Stimulated activated naive CD4-positive, alpha-beta T cell (primary cell): Measurements from ENCODE around the gene DPP6.

Experiments
- DNase-seq, 6 experiments: peaks; one replicate each; lab custom pipeline; 2025; lab: John Stamatoyannopoulos, UW

DPP6 gene

DNA sequence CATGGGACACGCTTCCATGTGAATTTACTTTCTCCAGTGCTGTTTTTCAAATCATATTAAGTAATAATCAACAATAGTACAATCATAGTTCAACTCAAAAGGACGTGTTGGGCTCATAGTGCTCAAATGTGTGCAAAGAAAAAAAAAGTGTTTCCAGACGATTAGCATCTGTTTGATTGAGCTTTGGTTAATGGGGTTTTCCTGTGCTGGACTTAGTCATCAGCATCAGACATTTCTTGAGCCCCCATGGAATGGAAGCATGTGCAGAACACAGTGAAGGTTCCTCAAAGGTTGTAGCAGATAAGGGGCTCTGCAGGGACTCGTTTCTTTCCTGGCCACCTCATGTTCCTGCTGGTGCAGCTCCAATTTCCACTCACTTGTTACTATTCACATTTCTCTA, 716.8 kb downstream of the DPP6 start:
- DNase-seq: no peak

DNA sequence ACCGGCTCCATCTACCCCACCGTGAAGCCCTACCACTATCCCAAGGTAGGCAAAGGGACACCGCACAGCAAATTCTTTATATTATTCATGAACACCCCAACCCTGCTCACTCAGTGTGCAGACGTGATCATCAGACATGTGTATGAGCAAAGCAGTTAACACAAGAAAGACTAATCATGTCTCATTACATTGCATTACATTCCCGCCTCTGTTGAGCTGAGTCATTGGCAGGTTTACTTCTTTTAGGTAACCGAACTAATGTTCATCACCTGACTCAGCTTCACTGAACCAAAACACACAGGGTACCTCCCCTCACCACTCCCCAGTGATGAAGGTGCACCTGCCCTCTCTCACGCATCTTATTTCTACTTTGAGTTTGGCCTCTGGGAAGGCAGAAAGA, 717.3 kb downstream of the DPP6 start:
- no peak for DNase-seq

DNA sequence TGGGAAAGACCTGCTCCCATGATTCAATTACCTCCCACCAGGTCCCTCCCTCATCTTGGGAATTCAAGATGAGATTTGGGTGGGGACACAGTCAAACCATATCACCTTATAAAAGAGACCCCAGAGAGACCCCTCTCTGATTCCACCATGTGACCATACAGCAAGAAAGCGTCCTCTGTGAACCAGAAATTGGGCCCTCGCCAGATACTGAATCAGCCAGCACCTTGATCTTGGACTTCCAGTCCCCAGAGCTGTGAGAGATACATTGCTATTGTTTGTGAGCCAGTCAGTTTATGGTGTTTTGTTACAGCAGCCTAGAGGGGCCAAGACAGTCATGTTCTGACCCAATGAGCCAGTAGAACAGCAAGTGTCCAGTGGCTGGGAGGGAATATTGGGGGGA, 718.2 kb downstream of the DPP6 start:
- no peak for DNase-seq

DNA sequence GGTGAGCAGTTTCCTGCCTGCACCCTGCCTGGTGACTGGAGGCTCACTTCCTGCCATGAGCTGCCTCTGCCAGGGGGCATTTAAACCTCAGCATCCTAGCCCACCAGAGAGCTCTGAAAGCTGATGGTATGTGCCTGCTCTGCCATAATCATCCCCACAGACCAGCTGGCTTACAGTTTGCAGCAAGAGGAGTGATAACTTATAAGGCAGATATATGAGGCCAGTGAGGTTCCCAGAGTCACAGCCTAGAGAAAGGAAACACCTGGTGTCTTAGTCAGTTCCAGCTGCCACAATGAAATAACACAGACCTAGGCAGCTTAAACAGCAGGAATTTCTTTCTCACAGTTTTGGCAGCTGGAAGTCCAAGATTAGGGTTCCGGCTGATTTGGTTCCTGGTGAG, 718.8 kb downstream of the DPP6 start:
- no peak for DNase-seq

DNA sequence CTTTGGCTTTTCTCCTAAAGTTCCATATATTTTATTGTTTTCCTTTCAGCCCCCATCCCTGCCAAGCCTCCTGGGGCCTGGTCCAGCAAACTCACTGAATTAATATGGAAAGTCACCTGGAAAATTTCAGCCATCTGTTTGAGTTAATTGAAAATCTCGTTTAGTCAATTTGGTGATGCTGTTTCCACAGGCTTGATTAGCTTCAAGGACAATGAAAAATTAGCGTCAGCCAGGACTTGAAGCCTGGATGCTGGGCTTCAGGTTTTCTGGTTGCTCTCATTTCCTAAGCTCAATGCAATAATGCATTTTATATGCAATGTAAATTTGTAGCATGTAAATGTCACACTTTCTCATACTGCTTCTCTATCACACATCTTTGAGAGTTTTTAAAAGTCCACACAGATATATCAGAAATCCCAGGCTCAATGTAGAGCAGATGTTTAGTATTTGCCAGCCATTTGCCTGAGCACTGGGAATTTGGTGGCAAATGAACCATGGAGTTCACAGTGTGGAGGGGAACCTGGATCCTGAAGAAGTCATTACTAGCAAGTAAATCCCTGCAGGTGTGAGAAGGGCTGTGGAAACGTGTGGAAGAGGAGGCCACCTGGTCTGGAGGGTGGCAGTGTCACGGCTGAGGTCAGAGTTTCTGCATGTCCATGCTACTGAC, 722.2 kb downstream of the DPP6 start:
- DNase-seq: no peak

DNA sequence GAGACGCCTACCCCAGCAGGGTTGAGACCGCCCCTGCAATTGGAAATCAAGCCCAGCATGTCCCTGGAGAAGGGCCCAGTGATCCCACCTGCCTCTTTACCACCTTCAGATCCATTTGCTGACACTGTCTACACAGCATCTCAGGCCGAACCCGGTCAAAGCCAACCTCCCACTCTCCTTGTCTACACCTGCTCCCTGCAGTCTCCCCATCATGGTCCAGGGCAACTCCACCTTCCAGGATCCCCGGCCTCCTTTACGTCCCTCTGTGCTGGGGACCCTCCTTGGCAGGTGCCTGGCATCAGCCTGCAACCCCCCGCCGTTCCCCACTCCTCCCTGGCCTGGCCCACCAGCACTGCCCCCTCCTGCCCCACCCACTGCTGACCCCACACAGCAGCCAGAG, 723.5 kb downstream of the DPP6 start:
- no peak for DNase-seq

DNA sequence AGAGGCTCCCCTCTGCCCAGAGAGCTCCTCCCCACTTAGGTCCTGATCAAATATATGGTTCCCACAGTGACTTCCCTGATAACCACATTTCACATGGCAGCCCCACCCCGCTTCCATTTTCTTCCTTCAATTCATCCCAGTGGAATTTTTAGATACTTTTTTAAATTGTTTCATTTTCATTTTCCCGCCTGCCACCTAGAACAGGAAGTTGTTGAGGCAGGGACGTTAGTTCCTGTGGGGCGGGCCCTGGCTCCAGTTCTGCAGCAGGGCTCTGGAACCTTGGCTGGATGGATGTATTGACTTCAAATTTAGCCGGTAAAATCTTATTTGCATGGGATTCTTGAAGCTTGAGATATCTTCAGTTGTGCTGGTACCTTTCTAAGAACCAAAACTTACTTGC, 724.2 kb downstream of the DPP6 start:
- no peak for DNase-seq

DNA sequence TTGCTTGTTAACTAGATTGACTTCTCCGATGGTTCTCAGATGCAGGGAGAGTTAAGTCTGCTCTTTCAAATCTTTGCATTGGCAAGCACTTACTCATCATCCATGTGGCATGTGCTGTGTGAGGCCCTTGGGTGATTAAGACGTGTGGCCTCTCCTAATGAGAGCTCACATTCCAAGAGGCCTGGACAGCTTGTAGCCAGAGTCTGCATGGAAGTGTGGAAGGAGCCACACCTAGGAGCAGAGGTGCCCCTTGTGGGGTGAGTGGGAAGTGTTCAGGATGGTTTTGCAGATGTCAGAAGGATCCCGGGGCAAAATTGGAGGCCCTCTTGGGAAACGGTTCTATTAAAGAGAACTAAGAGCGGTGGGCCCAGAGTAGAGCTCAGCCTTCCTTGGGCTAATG, 724.8 kb downstream of the DPP6 start:
- no peak for DNase-seq

DNA sequence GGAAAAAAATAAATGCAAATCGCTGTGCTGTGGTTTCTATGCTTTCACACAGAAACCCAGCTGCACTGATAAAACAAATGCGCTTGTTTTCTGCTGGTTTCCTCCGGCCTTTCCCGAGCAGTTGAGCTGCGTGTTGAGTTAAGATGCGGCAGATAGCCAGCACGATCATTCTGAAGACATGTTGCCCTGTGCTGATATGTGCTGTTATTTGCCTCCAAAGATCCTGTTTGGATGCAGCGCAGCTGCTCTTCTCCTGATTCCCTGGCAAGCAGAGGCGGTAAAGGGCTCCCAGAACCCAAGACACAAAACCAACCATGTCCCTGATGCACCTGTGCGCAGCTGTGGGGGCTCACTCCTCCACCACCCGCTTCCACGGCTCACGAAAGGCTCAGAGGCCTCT, 725.3 kb downstream of the DPP6 start:
- DNase-seq: no peak

DNA sequence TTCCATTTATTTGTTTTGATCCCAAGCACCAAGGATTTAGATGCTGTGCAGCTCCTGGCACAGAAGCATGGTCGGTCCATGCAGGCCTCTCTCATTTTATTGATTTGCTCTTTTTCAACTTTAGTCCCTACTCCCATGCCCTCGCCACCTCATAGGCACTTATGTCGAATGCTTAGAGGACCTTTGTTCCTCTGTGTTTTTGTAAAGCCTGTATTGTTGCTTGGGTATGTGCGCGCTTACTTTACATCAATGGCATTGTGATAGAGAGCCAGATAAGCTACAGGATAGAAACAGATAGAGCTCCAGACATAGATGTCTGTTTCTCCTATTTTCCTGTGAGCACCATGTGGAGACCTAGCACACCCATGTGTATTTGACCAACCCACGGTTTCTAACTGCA, 725.7 kb downstream of the DPP6 start:
- DNase-seq: no peak

DNA sequence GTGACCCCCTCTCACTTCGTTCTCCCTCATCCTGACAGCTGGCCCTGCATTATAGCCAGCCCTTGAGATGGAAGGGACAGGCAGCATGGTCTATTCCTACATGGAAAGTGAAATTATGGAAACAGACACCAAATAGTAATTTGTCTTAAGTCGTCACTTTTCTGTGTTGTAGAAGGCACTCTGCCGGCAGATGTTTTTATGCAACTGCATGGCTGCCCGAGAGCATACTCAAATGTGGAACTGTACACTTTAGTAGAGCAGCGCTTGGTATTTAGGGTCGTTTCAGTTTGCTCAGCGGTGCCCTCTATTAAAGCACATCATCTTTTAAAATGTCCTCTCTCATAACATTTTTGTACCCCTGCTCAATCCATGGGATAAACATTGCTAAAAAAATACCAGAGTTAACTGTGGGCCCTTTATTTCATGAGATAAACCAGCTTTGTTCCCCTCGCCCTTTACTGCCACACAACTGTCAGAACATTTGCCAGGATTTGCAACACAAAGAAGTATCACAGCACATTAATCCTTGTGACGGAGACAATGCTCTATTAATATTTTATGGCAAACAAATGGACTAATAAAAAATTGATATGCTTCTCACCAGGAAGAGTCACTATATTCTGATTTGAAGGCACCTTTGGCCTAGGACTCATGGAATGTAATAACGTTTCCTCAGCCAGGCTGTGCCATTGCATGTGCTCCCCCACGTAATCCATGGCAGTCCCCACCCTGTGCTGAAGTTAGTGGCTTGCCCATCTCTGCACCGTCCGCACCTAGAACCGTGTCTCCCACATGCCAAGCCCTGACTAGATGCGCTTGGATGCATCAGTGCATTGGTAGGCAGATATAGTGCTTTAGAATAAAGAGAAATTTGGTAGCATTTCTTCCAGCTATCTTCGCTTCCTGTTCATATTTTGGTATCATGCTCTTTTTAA, 729.4 kb downstream of the DPP6 start:
- no peak for DNase-seq

DNA sequence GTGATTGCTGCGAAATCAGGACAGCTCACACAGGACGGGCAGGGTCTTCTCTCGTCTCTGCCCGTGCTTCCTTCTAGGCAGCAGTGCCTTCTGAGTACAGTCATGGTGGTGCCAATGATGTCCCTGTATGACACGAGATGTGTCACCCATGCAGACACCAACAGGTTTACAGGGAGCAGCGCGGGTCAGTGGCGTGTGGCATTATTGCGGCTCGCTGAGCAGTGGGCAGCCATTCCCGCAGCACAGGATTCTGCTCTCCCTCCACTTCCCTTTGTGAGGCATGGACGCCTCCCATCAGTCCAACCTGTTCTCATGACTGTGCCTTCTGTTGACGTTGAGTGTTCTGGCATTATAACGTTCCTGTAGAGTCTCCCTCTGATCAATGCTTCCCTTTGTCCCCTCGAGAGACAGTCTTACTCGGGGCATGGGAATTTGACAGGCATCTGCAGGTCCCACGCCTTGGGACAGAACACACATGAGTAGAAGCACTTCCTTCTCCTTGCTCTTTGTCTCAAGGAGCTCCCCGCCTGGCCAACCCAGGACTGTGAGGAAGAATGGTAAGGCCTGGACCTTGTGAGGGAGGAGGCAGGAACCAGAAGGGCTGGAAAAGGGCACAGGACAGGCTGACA, 731.2 kb downstream of the DPP6 start:
- DNase-seq: no peak

DNA sequence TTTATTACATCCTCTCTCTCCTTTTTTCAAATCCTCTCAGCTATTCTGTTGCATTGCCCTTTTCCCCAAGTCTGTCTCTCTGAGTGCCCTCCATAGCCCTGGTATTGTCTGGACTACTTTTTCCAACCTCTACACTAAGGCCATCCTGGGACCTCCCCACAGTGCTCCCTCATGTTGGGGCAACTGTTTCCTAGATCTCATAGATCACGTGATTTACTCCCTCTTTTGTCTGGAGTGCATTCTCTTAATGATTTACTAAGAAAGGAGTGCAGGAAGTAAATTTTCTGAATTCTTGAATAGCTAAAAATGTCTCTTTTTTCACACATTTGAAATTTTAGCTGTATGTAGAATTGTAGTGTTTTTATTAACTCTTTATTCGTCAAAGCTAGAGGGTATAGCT, 733.7 kb downstream of the DPP6 start:
- DNase-seq: no peak

DNA sequence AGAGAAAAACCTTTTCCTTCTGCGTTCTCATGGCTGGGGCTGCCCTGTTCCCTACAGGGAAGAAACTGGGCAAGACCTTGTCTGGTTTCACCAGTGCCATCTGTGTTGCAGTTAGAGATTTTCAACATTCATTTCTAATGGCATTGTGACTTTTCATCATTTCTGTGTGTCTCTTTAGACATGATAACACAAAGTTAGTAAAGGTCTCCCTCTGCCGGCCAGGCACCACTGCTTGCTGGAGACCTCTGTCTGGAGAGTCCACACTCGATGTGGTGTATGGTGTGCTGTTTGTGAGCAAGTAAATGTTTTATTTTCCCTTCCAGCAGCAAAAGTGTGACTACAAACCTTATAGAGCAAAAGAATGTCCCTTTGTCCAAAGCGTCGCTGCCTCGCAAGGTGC, 737.2 kb downstream of the DPP6 start:
- DNase-seq: no peak

DNA sequence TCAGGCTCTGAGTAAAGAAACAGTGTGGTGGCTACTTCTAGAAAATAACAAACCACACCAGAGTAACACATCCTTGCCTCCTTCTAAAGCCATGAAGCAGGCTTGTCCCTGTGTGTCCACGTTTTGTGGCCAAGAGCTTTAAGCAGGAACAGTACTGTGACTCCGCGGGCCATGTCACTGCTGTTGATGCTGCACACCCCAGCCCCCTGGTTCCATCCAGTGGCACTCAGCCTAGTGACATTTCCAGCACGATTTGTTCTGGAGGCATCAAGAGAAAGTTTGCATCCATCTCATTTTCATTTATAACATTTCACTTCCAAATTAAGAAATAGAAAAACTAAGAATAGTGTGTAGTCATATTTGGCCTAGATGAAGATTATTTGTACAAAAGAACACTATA, 739.4 kb downstream of the DPP6 start:
- no peak for DNase-seq

DNA sequence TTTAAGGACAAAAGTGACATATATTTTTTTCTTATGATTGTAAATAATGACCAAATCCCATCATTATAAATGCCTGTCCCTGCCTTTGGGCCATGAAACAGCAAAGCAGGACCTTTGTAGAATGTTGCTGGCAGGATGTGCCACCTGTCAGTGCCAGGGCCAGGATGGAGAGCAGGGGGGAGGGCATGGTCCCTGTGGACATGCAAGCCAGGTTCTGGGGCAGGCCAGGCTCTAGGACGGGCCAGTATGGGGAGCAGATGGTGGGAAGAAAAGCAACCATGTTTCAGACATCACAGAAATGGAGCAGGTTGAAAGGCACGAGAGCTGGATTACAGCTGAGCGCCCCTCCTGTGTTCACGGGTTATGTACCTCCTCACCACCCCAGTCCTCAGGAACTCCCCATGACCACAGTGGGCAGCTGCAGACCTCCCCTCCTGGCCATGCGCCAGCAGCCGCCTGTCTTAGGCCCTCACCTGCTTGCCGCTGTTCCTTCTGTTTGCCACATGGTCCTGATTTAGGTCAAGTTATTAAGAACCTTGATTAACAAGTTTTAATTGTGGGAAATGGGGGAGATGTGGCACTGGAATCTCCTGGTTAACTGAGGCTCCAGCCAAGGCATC, 740.3 kb downstream of the DPP6 start:
- no peak for DNase-seq

DNA sequence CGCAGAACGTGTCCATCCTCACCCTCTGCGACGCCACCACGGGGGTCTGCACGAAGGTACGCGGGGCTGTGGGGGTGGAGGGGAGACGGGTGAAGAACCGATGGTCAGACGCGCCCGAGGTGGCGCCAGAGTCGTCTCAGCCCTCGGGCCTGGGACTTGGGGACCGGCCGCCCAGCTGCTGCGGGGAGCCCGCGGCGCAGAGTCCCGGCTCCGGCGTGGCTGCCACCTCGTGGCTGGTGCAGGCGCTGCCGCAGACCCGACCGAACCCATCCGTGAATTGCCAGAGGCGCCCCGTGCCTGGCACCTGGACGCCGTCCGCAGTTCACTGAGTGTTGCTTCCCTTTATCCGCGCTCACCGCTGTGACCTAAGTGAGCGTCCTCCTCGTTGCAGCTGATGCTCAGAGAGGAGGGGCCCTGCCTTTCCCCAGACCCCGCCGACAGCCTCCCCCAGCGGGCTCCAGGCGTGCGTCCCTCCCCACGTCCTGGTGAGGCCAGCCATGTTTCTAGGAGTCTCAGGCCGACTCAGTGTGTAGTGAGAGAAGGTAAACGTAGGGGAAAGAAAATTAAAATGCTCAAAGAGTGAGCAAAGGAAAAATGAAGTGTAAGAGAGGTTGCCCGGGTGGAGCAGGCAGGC, 742.1 kb downstream of the DPP6 start:
- DNase-seq: no peak

DNA sequence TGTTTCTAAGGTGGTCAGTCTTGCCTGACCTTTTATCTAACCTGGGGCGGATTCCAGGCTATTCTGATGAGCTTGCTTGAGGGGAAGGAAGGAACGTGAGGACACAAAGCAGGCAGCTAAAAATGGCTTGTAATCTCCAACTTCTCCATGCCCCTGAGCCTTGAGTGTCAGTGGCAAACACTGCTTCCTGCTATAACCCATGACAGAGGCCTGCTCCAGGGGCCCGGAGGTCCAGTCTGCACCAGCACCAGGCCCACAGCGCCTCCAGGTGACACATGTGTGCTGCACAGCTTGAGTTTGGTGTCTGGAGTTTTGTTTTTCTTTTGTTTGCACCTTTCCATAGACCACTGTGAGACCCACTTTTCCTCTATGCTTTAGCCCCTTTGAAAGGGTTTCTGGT, 742.8 kb downstream of the DPP6 start:
- DNase-seq: no peak

DNA sequence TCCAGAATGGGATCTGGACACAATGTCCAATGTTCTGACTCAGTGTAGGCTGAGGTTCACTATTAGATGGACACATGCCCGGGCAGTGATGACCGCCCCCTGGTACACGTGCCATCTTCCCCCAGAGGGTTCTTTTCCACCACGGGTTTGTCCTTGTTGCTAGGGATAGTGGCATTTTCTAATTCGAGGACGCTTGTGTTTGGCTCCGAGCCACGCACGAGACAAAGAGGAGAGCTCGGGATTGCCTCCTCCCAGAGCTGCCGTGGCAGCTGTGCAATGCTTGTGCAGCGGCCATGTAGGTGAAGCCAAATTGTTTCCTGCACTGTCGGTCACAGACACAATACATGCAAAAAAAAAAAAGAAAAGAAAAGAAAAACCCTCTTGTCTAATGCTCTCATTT, 743.2 kb downstream of the DPP6 start:
- DNase-seq: no peak

DNA sequence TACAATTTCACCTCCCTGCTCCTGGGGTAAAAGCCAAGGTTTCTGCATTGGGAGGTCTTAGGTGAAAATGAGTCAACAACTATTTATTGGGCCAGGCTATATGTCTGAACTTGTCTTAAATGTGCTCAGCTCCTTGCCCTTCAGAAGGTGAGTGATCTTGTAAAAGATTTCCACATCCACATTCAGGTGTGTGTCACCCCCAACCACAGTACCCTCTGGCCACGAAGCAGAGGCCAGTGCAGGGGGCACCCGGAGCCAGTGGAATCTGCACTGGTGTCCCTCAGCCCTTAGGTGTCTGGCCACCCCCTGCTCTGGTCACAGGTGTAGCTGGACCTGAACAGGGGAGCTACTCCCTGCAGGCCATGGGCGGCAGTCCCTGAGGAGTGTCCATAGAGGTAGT, 752.3 kb downstream of the DPP6 start:
- no peak for DNase-seq

DNA sequence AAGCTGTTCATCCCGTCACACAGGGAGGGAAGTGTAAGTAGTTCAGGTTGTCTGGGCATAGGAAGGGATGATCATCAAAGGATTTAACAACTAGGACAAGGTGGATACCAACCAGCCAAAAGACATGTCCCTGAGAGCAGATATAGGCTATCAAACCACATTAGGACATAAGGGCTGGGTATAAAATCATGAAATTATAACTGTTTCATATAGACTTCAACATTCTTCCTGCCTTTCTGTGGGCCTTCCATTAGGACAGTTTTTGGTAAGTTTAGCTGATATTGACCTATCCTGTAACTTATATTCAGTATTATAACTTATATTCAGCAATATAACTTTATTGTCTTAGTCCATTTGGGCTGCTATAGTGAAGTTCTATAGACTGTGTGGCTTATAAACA, 759.8 kb downstream of the DPP6 start:
- no peak for DNase-seq

DNA sequence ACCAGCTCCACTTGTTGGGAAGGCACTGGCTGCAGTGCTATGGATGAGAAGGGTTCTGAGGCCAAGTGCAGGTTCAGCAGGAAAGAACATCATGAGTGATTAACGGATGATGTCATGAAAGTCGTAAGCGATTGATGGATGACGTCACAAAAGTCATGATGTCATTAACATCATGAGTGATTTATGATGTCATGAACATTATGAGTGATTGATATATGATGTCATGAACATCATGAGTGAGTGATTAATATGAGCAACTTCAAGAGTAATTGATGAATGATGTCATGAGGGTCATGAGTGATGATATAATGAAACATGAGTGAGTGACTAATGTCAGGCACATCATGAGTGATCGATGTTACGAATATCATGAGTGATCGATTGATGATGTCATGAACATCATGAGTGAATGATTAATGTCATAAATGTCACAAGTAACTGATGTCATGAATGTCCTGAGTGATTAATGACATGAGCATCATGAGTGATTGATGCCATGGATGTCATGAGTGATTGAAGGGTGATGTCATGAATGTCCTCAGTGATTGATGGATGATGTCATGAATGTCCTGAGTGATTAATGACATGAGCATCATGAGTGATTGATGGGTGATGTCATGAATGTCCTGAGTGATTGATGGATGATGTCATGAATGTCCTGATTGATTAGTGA, 765.2 kb downstream of the DPP6 start:
- DNase-seq: no peak
